PC-9 (cell line): ENCODE results near the gene SCD5. TPM values are rescaled to one million over a fixed set of nuclear protein-coding genes. Genes with fewer than 3 reads are reported as not detected.

Experiments
- BruUV-seq: library from RNA; stranded (reverse); fragments of 400-500 nt; replicated peaks from 2 replicates; lab custom pipeline; 2021; lab: Mats Ljungman, UMichigan
- CTCF ChIA-PET: fragments of 300-600 bp; sonication (Branson Sonifier 250); formaldehyde crosslinking; loops from one replicate; lab custom pipeline; 2022; ENCODE audit warnings: antibody characterized with exemption; lab: Charles Lee
- POLR2A ChIA-PET: fragments of 300-600 bp; sonication (Branson Sonifier 250); formaldehyde crosslinking; loops from one replicate; lab custom pipeline; 2022; ENCODE audit warnings: antibody characterized with exemption; ENCODE audit not compliant: unreplicated experiment; lab: Charles Lee
- DNase-seq, 2 experiments: peaks; one replicate each; pipeline versions ENCODE4 v3.0.0 to v3.0.0-alpha.2; 2015 to 2022; ENCODE audit warnings: mixed read lengths in 1 of 2
- H2AFZ ChIP-seq: fragments of 200-600 bp; sonication (generic); 2 replicates; pipeline ENCODE4 v1.8.1; 2017; ENCODE audit warnings: antibody characterized with exemption
- H3F3A ChIP-seq: fragments of 200-600 bp; sonication (generic); 2 replicates; pipeline ENCODE4 v1.8.1; 2017; ENCODE audit warnings: antibody characterized with exemption, mild to moderate bottlenecking, low read depth; ENCODE audit not compliant: insufficient read depth
- H3K27ac ChIP-seq: fragments of 200-600 bp; sonication (generic); 2 replicates; pipeline ENCODE4 v1.6.1; 2016; ENCODE audit warnings: mixed run types
- H3K27me3 ChIP-seq: fragments of 200-600 bp; sonication (generic); 2 replicates; pipeline ENCODE4 v1.6.1; 2016; ENCODE audit warnings: low read depth, mixed run types; ENCODE audit not compliant: insufficient read depth
- H3K36me3 ChIP-seq: fragments of 200-600 bp; sonication (generic); 2 replicates; pipeline ENCODE4 v1.6.1; 2016; ENCODE audit warnings: low read depth, mixed run types
- H3K4me1 ChIP-seq: fragments of 200-600 bp; sonication (generic); replicated peaks from 2 replicates; pipeline ENCODE4 v1.6.1; 2016; ENCODE audit warnings: mixed run types; ENCODE audit not compliant: insufficient read depth
- H3K4me2 ChIP-seq: fragments of 200-600 bp; sonication (generic); 2 replicates; pipeline ENCODE4 v1.6.1; 2017; ENCODE audit warnings: mixed run types
- H3K4me3 ChIP-seq: fragments of 200-600 bp; sonication (generic); 2 replicates; pipeline ENCODE4 v1.6.1; 2016; ENCODE audit warnings: mixed run types
- H3K79me2 ChIP-seq: fragments of 200-600 bp; sonication (generic); 2 replicates; pipeline ENCODE4 v1.6.1; 2017; ENCODE audit warnings: low read depth, mixed run types
- H3K9me2 ChIP-seq: fragments of 200-600 bp; sonication (generic); 2 replicates; pipeline ENCODE4 v1.8.1; 2017; ENCODE audit warnings: mild to moderate bottlenecking; ENCODE audit not compliant: insufficient read depth
- H3K9me3 ChIP-seq: fragments of 200-600 bp; sonication (generic); 2 replicates; pipeline ENCODE4 v1.8.1; 2016; ENCODE audit warnings: low read depth; ENCODE audit not compliant: insufficient read depth
- H4K20me1 ChIP-seq: fragments of 200-600 bp; sonication (generic); 2 replicates; pipeline ENCODE4 v1.8.1; 2017; ENCODE audit not compliant: insufficient read depth
- CTCF ChIP-seq: fragments of 200-600 bp; sonication (generic); conservative IDR thresholded peaks from 2 replicates; pipeline ENCODE4 v1.6.1; 2017; ENCODE audit warnings: mixed run types, antibody characterized with exemption, mild to moderate bottlenecking, moderate library complexity
- EZH2 ChIP-seq: fragments of 200-600 bp; sonication (generic); IDR thresholded peaks from 2 replicates; pipeline ENCODE4 v1.8.0; 2017; ENCODE audit warnings: antibody characterized with exemption, low read depth
- intact Hi-C: fragments of 100-400 bp; cut with micrococcal nuclease; formaldehyde crosslinking; loops from one replicate; pipeline ENCODE4 v1.10.0; 2022; ENCODE audit not compliant: unreplicated experiment
- total RNA-seq: library from RNA; stranded (reverse); gene quantifications from 2 replicates; pipeline ENCODE4 v1.2.3, GENCODE V29; 2021

SCD5 gene
- total RNA-seq, 1 experiment from 2014 or later: 34.3 TPM

GRCh38 chr4:82629238-82630000, 169.2 kb downstream of the SCD5 start:
- H3K9me3 ChIP-seq: no peaks in the 10 kb centered on the region
- H3K79me2 ChIP-seq: no peaks in the 10 kb centered on the region
- intact Hi-C loops: no loop called here
- no peak overlapping the region for H3K4me3 ChIP-seq
- no peak overlapping the region for H2AFZ ChIP-seq
- ChIA-PET CTCF (no interaction called here), POLR2A (no interaction called here)
- no peak for TF ChIP-seq CTCF
- TF ChIP-seq EZH2: no peak
- no peaks in the 10 kb centered on the region for H3K4me1 ChIP-seq
- no peak overlapping the region for H3K4me2 ChIP-seq
- H3K36me3 ChIP-seq: no peaks in the 10 kb centered on the region
- no peak overlapping the region for H3K27ac ChIP-seq
- no peaks in the 10 kb centered on the region for H3K27me3 ChIP-seq
- H4K20me1 ChIP-seq: no peaks in the 10 kb centered on the region
- no peaks in the 10 kb centered on the region for H3F3A ChIP-seq
- no peak for DNase-seq
- no peaks in the 10 kb centered on the region for H3K9me2 ChIP-seq
- BruUV-seq: no TSS peak

GRCh38 chr4:82626251-82626868, 172.2 kb downstream of the SCD5 start:
- no TSS peak for BruUV-seq
- no peak overlapping the region for H2AFZ ChIP-seq
- CTCF ChIA-PET: no interaction called here

GRCh38 chr4:82624819-82625218, 173.8 kb downstream of the SCD5 start:
- CTCF ChIA-PET: no interaction called here
- BruUV-seq: no TSS peak
- no peaks in the 10 kb centered on the region for H3K79me2 ChIP-seq

More at GRCh38 chr4:82626251-82626868, 172.2 kb downstream of the SCD5 start:
- Histone ChIP-seq H3K27me3 (no peaks in the 10 kb centered on the region), H3K36me3 (no peaks in the 10 kb centered on the region), H3K4me3 (no peak overlapping the region), H3K27ac (no peak overlapping the region), H3K79me2 (no peaks in the 10 kb centered on the region), H3K4me2 (no peak overlapping the region), H4K20me1 (no peaks in the 10 kb centered on the region), H3F3A (no peaks in the 10 kb centered on the region), H3K9me2 (no peaks in the 10 kb centered on the region), H3K4me1 (no peaks in the 10 kb centered on the region), H3K9me3 (no peaks in the 10 kb centered on the region)
- no peak for TF ChIP-seq EZH2
- no peak for TF ChIP-seq CTCF
- POLR2A ChIA-PET: no interaction called here
- intact Hi-C loops: no loop called here
- no peak for DNase-seq

More at GRCh38 chr4:82624819-82625218, 173.8 kb downstream of the SCD5 start:
- H3K36me3 ChIP-seq: no peaks in the 10 kb centered on the region
- no peaks in the 10 kb centered on the region for H3K4me1 ChIP-seq
- no peak for DNase-seq
- no peak overlapping the region for H2AFZ ChIP-seq
- H3F3A ChIP-seq: no peaks in the 10 kb centered on the region
- no peaks in the 10 kb centered on the region for H3K9me2 ChIP-seq
- POLR2A ChIA-PET: interaction anchor here (0.6 kb wide), 1 partner anchor 423 kb away, joined by 3 read pairs; no protein-coding TSS in a partner anchor
- H3K27me3 ChIP-seq: no peaks in the 10 kb centered on the region
- TF ChIP-seq CTCF (no peak), EZH2 (no peak)
- no peak overlapping the region for H3K27ac ChIP-seq
- no peak overlapping the region for H3K4me2 ChIP-seq
- H3K9me3 ChIP-seq: no peaks in the 10 kb centered on the region
- no peaks in the 10 kb centered on the region for H4K20me1 ChIP-seq
- intact Hi-C loops: no loop called here
- no peak overlapping the region for H3K4me3 ChIP-seq
